RWPE1 (cell line): ENCODE measurements around the gene C4A.
"Not testable (repeated sequence)": the region's sequence is repeated elsewhere in the genome, so short reads cannot be mapped to it uniquely, and the experiment has no call there.

Source experiments
- CTCF ChIA-PET: fragments of 350-600 bp; sonication (Branson Sonifier 250); formaldehyde crosslinking; extraction: SDS; loops from one replicate; lab custom pipeline; 2021; lab: Yijun Ruan, JAX
- POLR2A ChIA-PET: fragments of 400-600 bp; formaldehyde crosslinking; extraction: SDS; loops from one replicate; lab custom pipeline; 2020; ENCODE audit warnings: antibody characterized with exemption; ENCODE audit not compliant: low non-redundant PET; lab: Yijun Ruan, JAX
- DNase-seq: peaks from one replicate; pipeline ENCODE4 v3.0.0; 2012; ENCODE audit warnings: low spot score
- H3K27ac ChIP-seq: fragments of 450-650 bp; 2 replicates; pipeline ENCODE4 v1.5.1; 2017
- TF ChIP-seq, protein P1 (sequence below): fragments of 450-650 bp; conservative IDR thresholded peaks from 2 replicates; pipeline ENCODE4 v1.5.1; 2017; ENCODE audit warnings: low read depth, mild to moderate bottlenecking

Gene C4A

DNA sequence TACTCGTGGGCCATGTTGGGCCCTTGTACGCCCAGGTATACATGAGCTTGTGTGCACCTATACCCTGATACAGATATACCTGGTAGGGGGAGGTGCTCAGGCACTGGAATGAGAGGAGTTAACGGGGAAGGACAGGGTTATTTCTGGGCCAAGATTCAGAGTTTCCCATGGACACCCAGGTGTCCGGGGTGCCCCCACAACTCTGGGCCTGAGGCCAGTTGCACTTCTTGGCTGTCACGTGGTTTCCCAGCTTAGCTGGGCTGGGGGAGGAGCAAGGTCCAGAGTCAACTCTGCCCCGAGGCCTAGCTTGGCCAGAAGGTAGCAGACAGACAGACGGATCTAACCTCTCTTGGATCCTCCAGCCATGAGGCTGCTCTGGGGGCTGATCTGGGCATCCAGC lies at the start of gene C4A:
TSS of gene C4A (plus strand) at position 314 of the 400 bp plus-strand sequence. CDS start at position 365, 51 bp downstream.
- H3K27ac ChIP-seq, POLR2A ChIA-PET, DNase-seq, CTCF ChIA-PET: not testable (repeated sequence)

DNA sequence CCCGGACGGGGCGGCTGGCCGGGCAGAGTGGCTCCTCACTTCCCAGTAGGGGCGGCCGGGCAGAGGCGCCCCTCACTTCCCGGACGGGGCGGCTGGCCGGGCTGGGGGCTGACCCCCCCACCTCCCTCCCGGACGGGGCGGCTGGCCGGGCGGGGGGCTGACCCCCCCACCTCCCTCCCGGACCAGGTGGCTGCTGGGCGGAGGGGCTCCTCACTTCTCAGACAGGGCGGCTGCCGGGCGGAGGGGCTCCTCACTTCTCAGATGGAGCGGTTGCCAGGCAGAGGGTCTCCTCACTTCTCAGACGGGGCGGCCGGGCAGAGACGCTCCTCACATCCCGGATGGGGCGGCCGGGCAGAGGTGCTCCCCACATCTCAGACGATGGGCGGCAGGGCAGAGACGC lies 49.7 kb upstream of the C4A start:
- CTCF ChIA-PET, DNase-seq, H3K27ac ChIP-seq, POLR2A ChIA-PET: not testable (repeated sequence)

DNA sequence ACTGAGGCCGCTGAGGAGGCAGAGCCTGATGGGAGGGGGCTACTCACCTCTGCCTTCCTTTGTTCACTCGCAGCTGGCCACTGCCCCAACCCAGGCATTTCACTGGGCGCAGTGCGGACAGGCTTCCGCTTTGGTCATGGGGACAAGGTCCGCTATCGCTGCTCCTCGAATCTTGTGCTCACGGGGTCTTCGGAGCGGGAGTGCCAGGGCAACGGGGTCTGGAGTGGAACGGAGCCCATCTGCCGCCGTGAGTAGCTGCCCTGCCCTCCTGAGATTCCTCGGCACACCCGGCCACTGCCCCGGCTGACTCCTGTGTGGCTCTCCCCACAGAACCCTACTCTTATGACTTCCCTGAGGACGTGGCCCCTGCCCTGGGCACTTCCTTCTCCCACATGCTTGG lies 48.3 kb upstream of the C4A start:
- ChIA-PET POLR2A (no interaction called here), CTCF (interaction anchor here (0.5 to 0.8 kb wide), 3 partner anchors 18 to 1451 kb away, joined by 3 to 5 read pairs (median 3); no protein-coding TSS in a partner anchor)

DNA sequence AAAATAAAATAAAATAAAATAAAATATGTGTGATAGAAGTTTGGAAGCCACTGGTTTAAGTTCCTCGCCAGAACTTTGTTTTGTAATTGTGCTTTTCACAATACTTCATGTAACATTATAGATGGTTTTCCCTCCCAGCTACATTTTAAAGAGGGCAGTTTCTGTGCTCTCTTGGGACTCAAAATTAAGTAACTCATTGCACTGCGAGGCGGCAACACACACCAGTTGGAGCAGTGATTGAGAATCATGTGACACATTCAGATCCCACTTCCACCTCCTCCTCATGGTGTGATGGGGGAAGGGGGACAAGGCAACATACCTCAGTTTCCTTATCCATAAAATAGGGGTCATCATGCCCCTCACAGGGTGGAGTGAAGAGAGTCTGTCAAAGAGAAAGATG lies 46.8 kb upstream of the C4A start:
- TF ChIP-seq, protein P1, sequence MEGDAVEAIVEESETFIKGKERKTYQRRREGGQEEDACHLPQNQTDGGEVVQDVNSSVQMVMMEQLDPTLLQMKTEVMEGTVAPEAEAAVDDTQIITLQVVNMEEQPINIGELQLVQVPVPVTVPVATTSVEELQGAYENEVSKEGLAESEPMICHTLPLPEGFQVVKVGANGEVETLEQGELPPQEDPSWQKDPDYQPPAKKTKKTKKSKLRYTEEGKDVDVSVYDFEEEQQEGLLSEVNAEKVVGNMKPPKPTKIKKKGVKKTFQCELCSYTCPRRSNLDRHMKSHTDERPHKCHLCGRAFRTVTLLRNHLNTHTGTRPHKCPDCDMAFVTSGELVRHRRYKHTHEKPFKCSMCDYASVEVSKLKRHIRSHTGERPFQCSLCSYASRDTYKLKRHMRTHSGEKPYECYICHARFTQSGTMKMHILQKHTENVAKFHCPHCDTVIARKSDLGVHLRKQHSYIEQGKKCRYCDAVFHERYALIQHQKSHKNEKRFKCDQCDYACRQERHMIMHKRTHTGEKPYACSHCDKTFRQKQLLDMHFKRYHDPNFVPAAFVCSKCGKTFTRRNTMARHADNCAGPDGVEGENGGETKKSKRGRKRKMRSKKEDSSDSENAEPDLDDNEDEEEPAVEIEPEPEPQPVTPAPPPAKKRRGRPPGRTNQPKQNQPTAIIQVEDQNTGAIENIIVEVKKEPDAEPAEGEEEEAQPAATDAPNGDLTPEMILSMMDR, result no peak
- ChIA-PET POLR2A (no interaction called here), CTCF (no interaction called here)
- H3K27ac ChIP-seq, result no peak overlapping the region
- DNase-seq, result no peak

More for the DNA sequence above, 48.3 kb upstream of the C4A start:
- H3K27ac ChIP-seq, result no peak overlapping the region
- TF ChIP-seq, protein P1, result no peak
- DNase-seq, result no peak

DNA sequence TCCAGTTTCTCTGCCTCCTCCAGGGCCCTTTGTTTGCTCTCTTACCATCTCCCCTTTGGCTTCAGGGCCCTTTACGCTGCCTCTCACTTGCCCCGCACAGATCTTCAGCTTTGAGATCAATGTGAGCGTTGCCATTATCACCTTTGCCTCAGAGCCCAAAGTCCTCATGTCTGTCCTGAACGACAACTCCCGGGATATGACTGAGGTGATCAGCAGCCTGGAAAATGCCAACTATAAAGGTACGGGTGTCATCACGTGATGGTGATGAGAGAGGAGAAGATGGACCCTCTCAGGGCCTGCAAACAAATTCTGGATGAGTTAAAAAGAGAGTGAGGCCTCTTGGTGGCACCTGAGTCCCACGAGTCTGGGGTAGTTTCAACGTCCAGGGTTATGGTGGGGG lies 46.0 kb upstream of the C4A start:
- TF ChIP-seq, protein P1, result no peak
- DNase-seq, result no peak
- H3K27ac ChIP-seq, result no peak overlapping the region
- ChIA-PET CTCF (no interaction called here), POLR2A (no interaction called here)

- POLR2A ChIA-PET, result no interaction called here
- H3K27ac ChIP-seq, result no peak overlapping the region
- no peak for DNase-seq
- TF ChIP-seq, protein P1, result no peak
- CTCF ChIA-PET, result no interaction called here
Measured at GRCh38 chr6:31940256-31940664, 41.6 kb upstream of the C4A start.

DNA sequence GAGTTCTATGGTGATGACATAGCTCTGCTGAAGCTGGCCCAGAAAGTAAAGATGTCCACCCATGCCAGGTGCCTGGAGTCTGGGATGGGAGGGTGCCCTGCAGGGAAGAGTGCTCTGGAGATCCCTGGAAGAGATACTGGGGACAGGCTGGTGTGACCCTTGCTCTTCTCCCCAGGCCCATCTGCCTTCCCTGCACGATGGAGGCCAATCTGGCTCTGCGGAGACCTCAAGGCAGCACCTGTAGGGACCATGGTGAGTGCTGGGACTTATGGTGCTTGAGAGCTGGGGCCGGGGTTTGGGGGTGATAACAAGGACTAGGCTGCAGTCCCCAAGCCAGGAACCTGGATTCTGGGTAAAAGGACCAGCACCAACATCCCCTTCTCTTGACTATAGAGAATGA lies 38.1 kb upstream of the C4A start:
- no peak for DNase-seq
- ChIA-PET CTCF (interaction anchor here (1.1 kb wide), 1 partner anchor 21 kb away, joined by 4 read pairs; no protein-coding TSS in a partner anchor), POLR2A (no interaction called here)
- no peak overlapping the region for H3K27ac ChIP-seq
- TF ChIP-seq, protein P1, result no peak
